Neuron (in vitro differentiated cells): ENCODE measurements around the gene TRIM10.
"Not testable (repeated sequence)": the region's sequence is repeated elsewhere in the genome, so short reads cannot be mapped to it uniquely, and the experiment has no call there.

ENCODE experiments used
- H2AFZ ChIP-seq: one replicate; pipeline ENCODE4 v1.6.1; 2013; ENCODE audit warnings: low read depth, mild to moderate bottlenecking, inconsistent platforms, low read length, moderate library complexity
- H3K27me3 ChIP-seq: one replicate; pipeline ENCODE4 v1.6.1; 2013; ENCODE audit warnings: low read length; ENCODE audit not compliant: insufficient read depth
- H3K36me3 ChIP-seq: one replicate; pipeline ENCODE4 v1.6.1; 2013; ENCODE audit warnings: low read length; ENCODE audit not compliant: insufficient read depth
- H3K4me1 ChIP-seq: one replicate; pipeline ENCODE4 v1.6.1; 2013; ENCODE audit warnings: low read length; ENCODE audit not compliant: insufficient read depth
- H3K4me3 ChIP-seq: 2 replicates; pipeline ENCODE4 v1.5.1; 2013; ENCODE audit warnings: mild to moderate bottlenecking, low read length, moderate library complexity
- H3K9me3 ChIP-seq: one replicate; pipeline ENCODE4 v1.6.1; 2013; ENCODE audit warnings: low read length

Gene TRIM10

GRCh38 chr6:30165238-30165637 is 4.2 kb upstream of the TRIM10 start:
- not testable (repeated sequence) for H3K4me1 ChIP-seq, H2AFZ ChIP-seq

GRCh38 chr6:30164714-30165113 is 3.7 kb upstream of the TRIM10 start:
- no peaks in the 10 kb centered on the region for H3K36me3 ChIP-seq
- H3K4me1 ChIP-seq, result no peaks in the 10 kb centered on the region
- H3K9me3 ChIP-seq, result no peaks in the 10 kb centered on the region
- H3K27me3 ChIP-seq, result peaks cover 19% of the 10 kb centered on the region
- H3K4me3 ChIP-seq, result no peak overlapping the region
- H2AFZ ChIP-seq, result no peak overlapping the region

More at GRCh38 chr6:30165238-30165637, 4.2 kb upstream of the TRIM10 start:
- H3K9me3 ChIP-seq, H3K4me3 ChIP-seq, H3K36me3 ChIP-seq: not testable (repeated sequence)
- H3K27me3 ChIP-seq, result peaks cover 19% of the 10 kb centered on the region

- Histone ChIP-seq H2AFZ (no peak overlapping the region), H3K36me3 (no peaks in the 10 kb centered on the region), H3K4me1 (no peaks in the 10 kb centered on the region), H3K27me3 (peaks cover 19% of the 10 kb centered on the region), H3K9me3 (no peaks in the 10 kb centered on the region), H3K4me3 (no peak overlapping the region)
These were observed 3.1 kb upstream of the TRIM10 start for GRCh38 chr6:30163918-30164654.

GRCh38 chr6:30163090-30163917 is 2.3 kb upstream of the TRIM10 start, which contains the start of gene TRIM15:
TRIM15 (plus strand) TSS chr6:30163546; CDS start chr6:30163685, 139 bp downstream.
- H3K4me3 ChIP-seq, result no peak within 1 kb of the TSS
- peaks cover 16% of the 10 kb centered on the region for H3K27me3 ChIP-seq
- no peaks in the 10 kb centered on the region for H3K4me1 ChIP-seq
- no peaks in the 10 kb centered on the region for H3K36me3 ChIP-seq
- no peaks in the 10 kb centered on the region for H3K9me3 ChIP-seq
- no peak within 1 kb of the TSS for H2AFZ ChIP-seq

GRCh38 chr6:30162265-30163089 is 1.5 kb upstream of the TRIM10 start:
- H2AFZ ChIP-seq, result no peak overlapping the region
- H3K36me3 ChIP-seq, result no peaks in the 10 kb centered on the region
- H3K9me3 ChIP-seq, result no peaks in the 10 kb centered on the region
- peaks cover 17% of the 10 kb centered on the region for H3K27me3 ChIP-seq
- no peaks in the 10 kb centered on the region for H3K4me1 ChIP-seq
- H3K4me3 ChIP-seq, result no peak overlapping the region

- peaks cover 14% of the 10 kb centered on the region for H3K27me3 ChIP-seq
- no peak overlapping the region for H2AFZ ChIP-seq
- H3K9me3 ChIP-seq, result no peaks in the 10 kb centered on the region
- no peaks in the 10 kb centered on the region for H3K36me3 ChIP-seq
- no peaks in the 10 kb centered on the region for H3K4me1 ChIP-seq
- no peak overlapping the region for H3K4me3 ChIP-seq
These were observed 815 bp downstream of the TRIM10 start for GRCh38 chr6:30160008-30160784.

GRCh38 chr6:30158475-30159040 is 2.5 kb downstream of the TRIM10 start:
- H3K4me1 ChIP-seq, result no peaks in the 10 kb centered on the region
- H2AFZ ChIP-seq, result no peak overlapping the region
- no peaks in the 10 kb centered on the region for H3K36me3 ChIP-seq
- no peaks in the 10 kb centered on the region for H3K9me3 ChIP-seq
- H3K4me3 ChIP-seq, result no peak overlapping the region
- H3K27me3 ChIP-seq, result peaks cover 24% of the 10 kb centered on the region

- Histone ChIP-seq H3K27me3 (peaks cover 26% of the 10 kb centered on the region), H3K4me1 (no peaks in the 10 kb centered on the region), H3K9me3 (no peaks in the 10 kb centered on the region), H3K4me3 (no peak overlapping the region), H2AFZ (no peak overlapping the region), H3K36me3 (no peaks in the 10 kb centered on the region)
These were observed 3.0 kb downstream of the TRIM10 start for GRCh38 chr6:30157999-30158398.

- Histone ChIP-seq H3K9me3 (no peaks in the 10 kb centered on the region), H2AFZ (no peak overlapping the region), H3K4me1 (no peaks in the 10 kb centered on the region), H3K4me3 (no peak overlapping the region), H3K36me3 (no peaks in the 10 kb centered on the region), H3K27me3 (peaks cover 26% of the 10 kb centered on the region)
These were observed 3.4 kb downstream of the TRIM10 start for GRCh38 chr6:30157581-30157980.

- Histone ChIP-seq H3K4me3 (no peak overlapping the region), H2AFZ (no peak overlapping the region), H3K27me3 (peaks cover 26% of the 10 kb centered on the region), H3K36me3 (no peaks in the 10 kb centered on the region), H3K4me1 (no peaks in the 10 kb centered on the region), H3K9me3 (no peaks in the 10 kb centered on the region)
These were observed 4.2 kb downstream of the TRIM10 start for GRCh38 chr6:30156774-30157173.

- no peaks in the 10 kb centered on the region for H3K9me3 ChIP-seq
- no peaks in the 10 kb centered on the region for H3K36me3 ChIP-seq
- no peak overlapping the region for H2AFZ ChIP-seq
- no peaks in the 10 kb centered on the region for H3K4me1 ChIP-seq
- H3K4me3 ChIP-seq, result no peak overlapping the region
- peaks cover 30% of the 10 kb centered on the region for H3K27me3 ChIP-seq
These were observed 4.8 kb downstream of the TRIM10 start for GRCh38 chr6:30156262-30156599.

GRCh38 chr6:30155520-30156261 is 5.3 kb downstream of the TRIM10 start:
- Histone ChIP-seq H3K27me3 (peaks cover 28% of the 10 kb centered on the region), H3K9me3 (no peaks in the 10 kb centered on the region), H3K36me3 (no peaks in the 10 kb centered on the region), H2AFZ (no peak overlapping the region), H3K4me3 (no peak overlapping the region), H3K4me1 (no peaks in the 10 kb centered on the region)
